PC-9 (cell line): ENCODE measurements around the gene TUG1.

Experiments
- CTCF ChIP-seq: fragments of 200-600 bp; sonication (generic); conservative IDR thresholded peaks from 2 replicates; pipeline ENCODE4 v1.6.1; 2017; ENCODE audit warnings: mixed run types, antibody characterized with exemption, mild to moderate bottlenecking, moderate library complexity
- EZH2 ChIP-seq: fragments of 200-600 bp; sonication (generic); IDR thresholded peaks from 2 replicates; pipeline ENCODE4 v1.8.0; 2017; ENCODE audit warnings: antibody characterized with exemption, low read depth

- TF ChIP-seq CTCF: no peak
- TF ChIP-seq EZH2: no peak
These were observed 27.7 kb upstream of the TUG1 start for GRCh38 chr22:30941363-30941740.
